HT1080 (cell line): Measurements from ENCODE around the gene ATP5MG. TPM values are rescaled to one million over a fixed set of nuclear protein-coding genes. Genes with fewer than 3 reads are reported as not detected.
"Not testable (repeated sequence)": the region's sequence is repeated elsewhere in the genome, so short reads cannot be mapped to it uniquely, and the experiment has no call there.

ENCODE experiments used
- DNase-seq: peaks from one replicate; pipeline ENCODE4 v3.0.0-alpha.2; 2015; ENCODE audit warnings: low read depth
- total RNA-seq: library from RNA; depleted of rRNA; stranded (reverse); fragments of >200 nt; shearing (Covaris generic); gene quantifications from 2 replicates; pipeline ENCODE4 v1.2.3, GENCODE V29; 2014

The ATP5MG gene
- total RNA-seq, 1 experiment from 2014 or later = 139 TPM

- no peak for DNase-seq
Measured at GRCh38 chr11:118406599-118407166, 5.3 kb downstream of the ATP5MG start.

- no peak for DNase-seq
Measured at GRCh38 chr11:118410055-118410745, 8.8 kb downstream of the ATP5MG start.

- DNase-seq = no peak
Measured at GRCh38 chr11:118411530-118411929, 10.1 kb downstream of the ATP5MG start.

- DNase-seq = no peak
Measured at GRCh38 chr11:118412921-118413320, 11.5 kb downstream of the ATP5MG start.

- DNase-seq = no peak
Measured at GRCh38 chr11:118415062-118415738, 13.8 kb downstream of the ATP5MG start.

GRCh38 chr11:118415739-118416068 lies 14.3 kb downstream of the ATP5MG start:
- DNase-seq = peak; percentile 90

- not testable (repeated sequence) for DNase-seq
Measured at GRCh38 chr11:118416900-118417299, 15.5 kb downstream of the ATP5MG start.

GRCh38 chr11:118417801-118418200 lies 16.4 kb downstream of the ATP5MG start:
- DNase-seq = no peak

- DNase-seq = no peak
Measured at GRCh38 chr11:118418766-118419165, 17.4 kb downstream of the ATP5MG start.

- DNase-seq = no peak
Measured at GRCh38 chr11:118427707-118428106, 26.3 kb downstream of the ATP5MG start.

GRCh38 chr11:118430956-118431355 lies 29.6 kb downstream of the ATP5MG start:
- no peak for DNase-seq

GRCh38 chr11:118434123-118434552 lies 32.7 kb downstream of the ATP5MG start:
- no peak for DNase-seq

- peak; percentile 47 for DNase-seq
Measured at GRCh38 chr11:118434553-118435289, 33.3 kb downstream of the ATP5MG start.

GRCh38 chr11:118435290-118435892 lies 34.0 kb downstream of the ATP5MG start:
- peak; percentile 86 for DNase-seq

- DNase-seq = peak; percentile 96
Measured at GRCh38 chr11:118435893-118436624, 34.7 kb downstream of the ATP5MG start, which contains the start of gene KMT2A. TSS of gene KMT2A (plus strand) at chr11:118436492. CDS start at chr11:118436513, 21 bp downstream.

GRCh38 chr11:118436639-118437207 lies 35.3 kb downstream of the ATP5MG start:
- DNase-seq = no peak

- DNase-seq = no peak
Measured at GRCh38 chr11:118437208-118438125, 36.1 kb downstream of the ATP5MG start.

- peak; percentile 80 for DNase-seq
Measured at GRCh38 chr11:118438314-118438931, 37.0 kb downstream of the ATP5MG start.

GRCh38 chr11:118439646-118440045 lies 38.2 kb downstream of the ATP5MG start:
- no peak for DNase-seq
